GM12878 (cell line): Measurements from ENCODE around the gene LCLAT1.

Experiments used
- CTCF ChIP-seq, 3 experiments: IDR thresholded peaks in 2 of 3; conservative IDR thresholded peaks in 1 of 3; 2 replicates each; pipeline ENCODE4 v1.5.1; 2011; ENCODE audit warnings: low read depth in 3 of 3, low read length in 3 of 3, mild to moderate bottlenecking in 3 of 3, control low read depth in 2 of 3, moderate library complexity in 2 of 3, inconsistent platforms in 1 of 3, mixed read lengths in 1 of 3; ENCODE audit not compliant: control insufficient read depth in 2 of 3, insufficient read depth in 1 of 3; ENCODE audit errors: extremely low read depth in 1 of 3
- E4F1 ChIP-seq: fragments of 450-650 bp; IDR thresholded peaks from 2 replicates; pipeline ENCODE4 v1.6.1; 2018; ENCODE audit warnings: borderline replicate concordance, mild to moderate bottlenecking; ENCODE audit not compliant: partially characterized antibody
- EP300 ChIP-seq, 2 experiments: fragments of 150-350 bp in 1 of 2; IDR thresholded peaks; 2 replicates each; pipeline ENCODE4 v1.6.1; 2011 to 2012; ENCODE audit warnings: low read depth in 2 of 2, low read length in 2 of 2, borderline replicate concordance in 1 of 2, improper control_type of control experiment in 1 of 2, inconsistent platforms in 1 of 2; ENCODE audit not compliant: control insufficient read depth in 1 of 2
- EZH2 ChIP-seq: IDR thresholded peaks from 2 replicates; pipeline ENCODE4 v1.6.1; 2012; ENCODE audit warnings: low read depth, mild to moderate bottlenecking, control low read depth, inconsistent platforms, low read length, borderline replicate concordance; ENCODE audit not compliant: control insufficient read depth
- GATAD2B ChIP-seq: fragments of 450-650 bp; conservative IDR thresholded peaks from 2 replicates; pipeline ENCODE4 v1.6.1; 2017; ENCODE audit warnings: low read depth, mild to moderate bottlenecking, moderate library complexity
- NFYB ChIP-seq: IDR thresholded peaks from 2 replicates; pipeline ENCODE4 v1.6.1; 2011; ENCODE audit warnings: low read depth, mild to moderate bottlenecking, low read length, improper control_type of control experiment, moderate library complexity; ENCODE audit not compliant: insufficient read depth
- ZBTB11 ChIP-seq: fragments of 450-650 bp; formaldehyde crosslinking; IDR thresholded peaks from 2 replicates; pipeline ENCODE4 v1.5.0; 2022; ENCODE audit warnings: mild to moderate bottlenecking, missing genetic modification characterization
- ZBTB33 ChIP-seq: fragments of 450-650 bp; IDR thresholded peaks from 2 replicates; pipeline ENCODE4 v1.6.1; 2017; ENCODE audit warnings: mild to moderate bottlenecking
- ZNF274 ChIP-seq: IDR thresholded peaks from one replicate; pipeline ENCODE4 v1.8.0; 2011; ENCODE audit not compliant: insufficient read length, insufficient read depth
- ZNF622 ChIP-seq: fragments of 450-650 bp; IDR thresholded peaks from 2 replicates; pipeline ENCODE4 v1.6.1; 2017; ENCODE audit warnings: mild to moderate bottlenecking, inconsistent platforms
- TF ChIP-seq, protein P1 (sequence below): fragments of 450-650 bp; IDR thresholded peaks from 2 replicates; pipeline ENCODE4 v1.6.1; 2017; ENCODE audit warnings: mild to moderate bottlenecking, low read depth, inconsistent platforms; ENCODE audit not compliant: poor library complexity, severe bottlenecking
- TF ChIP-seq, protein P2 (sequence below): fragments of 150-350 bp; IDR thresholded peaks from 2 replicates; pipeline ENCODE4 v1.6.1; 2014; ENCODE audit warnings: mild to moderate bottlenecking, low read depth, low read length

GRCh38 chr2:30488012-30488659, 41.1 kb downstream of the LCLAT1 start:
- TF ChIP-seq EZH2 (no peak), ZNF622 (no peak), ZBTB33 (no peak), EP300 (IDR thresholded peaks at IDR 0.05; ENCODE audit: borderline replicate concordance in 1 of 2, control insufficient read depth in 1 of 2, low read depth in 2 of 2, low read length in 2 of 2) (no peak), ZNF274 (no peak), E4F1 (no peak), CTCF (IDR thresholded peaks at IDR 0.05 in 2 of 3, conservative IDR thresholded peaks at IDR 0.05 in 1 of 3; ENCODE audit: control insufficient read depth in 2 of 3, extremely low read depth in 1 of 3, insufficient read depth in 1 of 3, low read depth in 3 of 3, low read length in 3 of 3) (no peak), GATAD2B (no peak), NFYB (no peak), ZBTB11 (CRISPR knock-in tag) (no peak)
- TF ChIP-seq, protein P1, sequence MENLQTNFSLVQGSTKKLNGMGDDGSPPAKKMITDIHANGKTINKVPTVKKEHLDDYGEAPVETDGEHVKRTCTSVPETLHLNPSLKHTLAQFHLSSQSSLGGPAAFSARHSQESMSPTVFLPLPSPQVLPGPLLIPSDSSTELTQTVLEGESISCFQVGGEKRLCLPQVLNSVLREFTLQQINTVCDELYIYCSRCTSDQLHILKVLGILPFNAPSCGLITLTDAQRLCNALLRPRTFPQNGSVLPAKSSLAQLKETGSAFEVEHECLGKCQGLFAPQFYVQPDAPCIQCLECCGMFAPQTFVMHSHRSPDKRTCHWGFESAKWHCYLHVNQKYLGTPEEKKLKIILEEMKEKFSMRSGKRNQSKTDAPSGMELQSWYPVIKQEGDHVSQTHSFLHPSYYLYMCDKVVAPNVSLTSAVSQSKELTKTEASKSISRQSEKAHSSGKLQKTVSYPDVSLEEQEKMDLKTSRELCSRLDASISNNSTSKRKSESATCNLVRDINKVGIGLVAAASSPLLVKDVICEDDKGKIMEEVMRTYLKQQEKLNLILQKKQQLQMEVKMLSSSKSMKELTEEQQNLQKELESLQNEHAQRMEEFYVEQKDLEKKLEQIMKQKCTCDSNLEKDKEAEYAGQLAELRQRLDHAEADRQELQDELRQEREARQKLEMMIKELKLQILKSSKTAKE = no peak
- TF ChIP-seq, protein P2, sequence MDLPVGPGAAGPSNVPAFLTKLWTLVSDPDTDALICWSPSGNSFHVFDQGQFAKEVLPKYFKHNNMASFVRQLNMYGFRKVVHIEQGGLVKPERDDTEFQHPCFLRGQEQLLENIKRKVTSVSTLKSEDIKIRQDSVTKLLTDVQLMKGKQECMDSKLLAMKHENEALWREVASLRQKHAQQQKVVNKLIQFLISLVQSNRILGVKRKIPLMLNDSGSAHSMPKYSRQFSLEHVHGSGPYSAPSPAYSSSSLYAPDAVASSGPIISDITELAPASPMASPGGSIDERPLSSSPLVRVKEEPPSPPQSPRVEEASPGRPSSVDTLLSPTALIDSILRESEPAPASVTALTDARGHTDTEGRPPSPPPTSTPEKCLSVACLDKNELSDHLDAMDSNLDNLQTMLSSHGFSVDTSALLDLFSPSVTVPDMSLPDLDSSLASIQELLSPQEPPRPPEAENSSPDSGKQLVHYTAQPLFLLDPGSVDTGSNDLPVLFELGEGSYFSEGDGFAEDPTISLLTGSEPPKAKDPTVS = no peak
